NT2/D1 (cell line): Measurements from ENCODE around the gene SLC6A9.

Experiments
- DNase-seq: peaks from one replicate; pipeline ENCODE4 v3.0.0-alpha.2; 2011; ENCODE audit warnings: low read depth, low spot score
- H3K27me3 ChIP-seq: 2 replicates; pipeline ENCODE4 v1.6.0; 2011; ENCODE audit warnings: mild to moderate bottlenecking; ENCODE audit not compliant: insufficient read length, insufficient read depth
- H3K36me3 ChIP-seq: 2 replicates; pipeline ENCODE4 v1.6.1; 2011; ENCODE audit warnings: mild to moderate bottlenecking, low read length, mixed read lengths; ENCODE audit not compliant: insufficient read depth, insufficient read length
- H3K4me1 ChIP-seq: 2 replicates; pipeline ENCODE4 v1.5.1; 2011; ENCODE audit not compliant: insufficient read depth, insufficient read length
- H3K4me3 ChIP-seq: 2 replicates; pipeline ENCODE4 v1.5.1; 2011; ENCODE audit warnings: low read depth; ENCODE audit not compliant: insufficient read length
- H3K9ac ChIP-seq: 2 replicates; pipeline ENCODE4 v1.6.0; 2011; ENCODE audit warnings: low read depth; ENCODE audit not compliant: insufficient read length
- H3K9me3 ChIP-seq: 2 replicates; pipeline ENCODE4 v1.5.1; 2011; ENCODE audit warnings: mild to moderate bottlenecking, low read length; ENCODE audit not compliant: insufficient read depth
- SUZ12 ChIP-seq: IDR thresholded peaks from 2 replicates; pipeline ENCODE4 v1.6.1; 2011; ENCODE audit not compliant: insufficient read length, insufficient read depth; ENCODE audit errors: extremely low read depth
- YY1 ChIP-seq: IDR thresholded peaks from 2 replicates; pipeline ENCODE4 v1.6.1; 2011; ENCODE audit not compliant: insufficient read length, insufficient read depth
- ZNF274 ChIP-seq: IDR thresholded peaks from 2 replicates; pipeline ENCODE4 v1.6.1; 2011; ENCODE audit warnings: mild to moderate bottlenecking, low read depth, low read length

The SLC6A9 gene

DNA sequence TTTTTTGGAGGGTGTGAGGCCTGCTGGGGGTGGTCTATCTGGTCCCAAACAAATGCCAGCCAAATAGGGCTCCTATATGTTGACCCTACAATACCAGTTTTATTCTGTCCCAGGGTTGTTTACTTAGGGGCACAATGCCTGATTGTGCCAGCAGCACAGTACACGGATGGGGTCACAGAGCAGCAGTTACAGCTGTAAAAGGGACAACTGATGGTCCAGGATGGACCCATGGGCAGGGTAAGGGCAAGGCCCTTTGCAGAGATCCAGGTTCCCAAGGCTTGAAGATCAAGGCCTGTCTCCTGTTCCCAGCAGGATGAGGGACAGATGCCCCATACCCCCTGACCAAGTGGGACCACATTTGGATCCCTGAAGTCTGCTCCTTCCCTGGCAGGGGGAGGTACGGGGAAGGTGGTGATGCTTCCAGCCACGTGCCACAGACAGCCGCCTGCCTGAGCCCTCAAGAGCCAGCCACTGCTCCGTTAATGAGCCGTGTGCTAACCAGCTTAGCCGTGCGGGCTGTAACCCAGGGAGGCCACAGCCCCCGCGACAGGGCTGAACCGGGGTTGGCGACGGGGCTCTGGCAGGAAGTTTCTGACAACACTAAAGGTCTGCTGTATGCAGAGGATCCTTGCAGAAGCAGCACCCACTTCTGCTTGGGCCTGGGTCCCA lies 18.2 kb downstream of the SLC6A9 start:
- no peak overlapping the region for H3K4me3 ChIP-seq
- no peaks in the 10 kb centered on the region for H3K27me3 ChIP-seq
- TF ChIP-seq SUZ12 (no peak), ZNF274 (no peak), YY1 (no peak)
- no peak for DNase-seq
- H3K9ac ChIP-seq: no peak overlapping the region
- peaks cover 29% of the 10 kb centered on the region for H3K4me1 ChIP-seq
- peaks cover 14% of the 10 kb centered on the region for H3K36me3 ChIP-seq
- no peaks in the 10 kb centered on the region for H3K9me3 ChIP-seq

DNA sequence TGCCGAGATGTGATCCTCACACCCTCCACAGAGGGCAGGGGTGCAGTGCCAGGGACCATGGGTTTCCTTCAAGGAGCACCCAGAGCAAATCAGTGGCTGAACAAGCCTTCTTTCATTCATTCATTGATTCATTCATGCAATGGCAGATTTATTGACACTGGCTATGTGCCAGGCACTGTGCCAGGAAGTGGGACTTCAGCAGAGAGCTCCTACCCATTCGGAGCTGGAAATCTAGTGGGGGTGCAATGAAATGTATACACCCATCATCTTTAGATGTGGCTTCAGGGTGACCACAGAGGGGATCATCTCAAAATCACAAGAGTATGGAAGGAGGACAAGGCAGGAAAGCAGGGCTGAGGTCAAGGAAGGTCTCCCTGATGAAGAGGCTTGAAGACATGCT lies 18.9 kb downstream of the SLC6A9 start:
- Histone ChIP-seq H3K9ac (no peak overlapping the region), H3K36me3 (peaks cover 17% of the 10 kb centered on the region), H3K27me3 (no peaks in the 10 kb centered on the region), H3K9me3 (no peaks in the 10 kb centered on the region), H3K4me3 (no peak overlapping the region), H3K4me1 (peaks cover 29% of the 10 kb centered on the region)
- DNase-seq: no peak
- TF ChIP-seq SUZ12 (no peak), YY1 (no peak), ZNF274 (no peak)

- no peak for DNase-seq
- Histone ChIP-seq H3K9ac (no peak overlapping the region), H3K4me1 (peaks cover 25% of the 10 kb centered on the region), H3K27me3 (no peaks in the 10 kb centered on the region), H3K4me3 (no peak overlapping the region), H3K9me3 (no peaks in the 10 kb centered on the region), H3K36me3 (peaks cover 17% of the 10 kb centered on the region)
- TF ChIP-seq ZNF274 (no peak), SUZ12 (no peak), YY1 (no peak)
These were observed 20.3 kb downstream of the SLC6A9 start for GRCh38 chr1:44010935-44011471.

- peaks cover 19% of the 10 kb centered on the region for H3K4me1 ChIP-seq
- no peak for DNase-seq
- H3K4me3 ChIP-seq: no peak overlapping the region
- no peaks in the 10 kb centered on the region for H3K9me3 ChIP-seq
- peaks cover 25% of the 10 kb centered on the region for H3K36me3 ChIP-seq
- H3K27me3 ChIP-seq: no peaks in the 10 kb centered on the region
- no peak overlapping the region for H3K9ac ChIP-seq
- no peak for TF ChIP-seq SUZ12
- TF ChIP-seq ZNF274: no peak
- no peak for TF ChIP-seq YY1
These were observed 23.0 kb downstream of the SLC6A9 start for GRCh38 chr1:44008259-44008658.

- Histone ChIP-seq H3K4me1 (peaks cover 10% of the 10 kb centered on the region), H3K9ac (no peak overlapping the region), H3K36me3 (peaks cover 45% of the 10 kb centered on the region), H3K4me3 (no peak overlapping the region), H3K9me3 (no peaks in the 10 kb centered on the region), H3K27me3 (no peaks in the 10 kb centered on the region)
- no peak for DNase-seq
- TF ChIP-seq YY1 (no peak), ZNF274 (no peak), SUZ12 (no peak)
These were observed 28.6 kb downstream of the SLC6A9 start for GRCh38 chr1:44002606-44003157.

DNA sequence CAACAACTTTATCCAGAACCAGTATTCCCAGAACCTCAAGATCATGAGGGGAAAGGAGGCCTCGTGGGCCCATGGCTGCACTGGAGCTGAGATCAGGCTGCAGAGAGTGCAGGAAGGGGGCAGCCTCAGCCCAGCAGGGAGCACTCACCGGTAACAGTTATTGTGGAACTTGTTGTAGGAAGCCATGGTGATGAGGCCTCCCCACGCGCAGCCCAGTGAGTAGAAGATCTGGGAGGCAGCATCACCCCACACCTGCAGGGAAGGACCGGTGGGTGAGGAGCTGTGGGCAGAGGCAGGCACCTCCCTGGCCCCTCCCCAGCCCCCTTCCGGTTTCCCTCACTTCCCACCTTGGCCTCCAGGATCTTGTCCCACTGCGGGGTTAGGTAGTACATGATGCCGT lies 29.1 kb downstream of the SLC6A9 start:
- Histone ChIP-seq H3K4me1 (peaks cover 15% of the 10 kb centered on the region), H3K9ac (no peak overlapping the region), H3K9me3 (no peaks in the 10 kb centered on the region), H3K27me3 (no peaks in the 10 kb centered on the region), H3K4me3 (no peak overlapping the region), H3K36me3 (peaks cover 46% of the 10 kb centered on the region)
- no peak for DNase-seq
- TF ChIP-seq YY1: no peak
- TF ChIP-seq SUZ12: no peak
- TF ChIP-seq ZNF274: no peak

DNA sequence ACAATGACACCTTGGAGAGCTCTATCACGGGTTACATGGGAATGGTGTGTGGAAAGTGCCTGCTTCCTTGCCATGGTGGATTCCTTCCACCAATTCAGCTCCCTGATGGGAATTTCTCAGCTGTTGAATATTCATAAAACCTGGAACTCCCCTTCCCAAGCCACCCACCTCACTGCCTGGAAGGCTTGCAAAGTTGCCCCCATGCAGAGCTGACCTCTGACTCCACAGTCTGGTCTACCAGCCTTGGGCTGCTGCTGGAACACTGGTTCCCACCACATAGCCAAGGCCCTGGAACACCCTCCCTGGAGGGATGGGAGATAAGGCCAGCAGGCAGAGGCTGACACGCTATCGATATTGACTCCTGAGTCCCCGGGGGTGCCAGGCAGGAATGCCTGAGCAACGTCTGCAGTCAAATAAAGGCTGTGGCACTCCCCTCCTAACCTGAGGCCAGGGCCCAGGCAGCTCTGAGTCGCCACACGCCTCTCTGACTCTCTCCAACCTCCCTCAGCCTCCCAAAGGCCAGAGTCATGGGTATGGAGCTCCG lies 31.1 kb downstream of the SLC6A9 start:
- no peaks in the 10 kb centered on the region for H3K27me3 ChIP-seq
- H3K36me3 ChIP-seq: peaks cover 47% of the 10 kb centered on the region

More for the DNA sequence above, 31.1 kb downstream of the SLC6A9 start:
- Histone ChIP-seq H3K4me1 (peaks cover 18% of the 10 kb centered on the region), H3K9ac (no peak overlapping the region), H3K9me3 (no peaks in the 10 kb centered on the region), H3K4me3 (no peak overlapping the region)
- DNase-seq: no peak
- no peak for TF ChIP-seq ZNF274
- TF ChIP-seq SUZ12: no peak
- TF ChIP-seq YY1: no peak
